Astrocyte of the hippocampus (primary cell): ENCODE measurements around the gene GRK6.

Experiments
- DNase-seq: peaks from one replicate; pipeline ENCODE4 v3.0.0; 2011; ENCODE audit warnings: low read depth, low spot score

The GRK6 gene

DNA sequence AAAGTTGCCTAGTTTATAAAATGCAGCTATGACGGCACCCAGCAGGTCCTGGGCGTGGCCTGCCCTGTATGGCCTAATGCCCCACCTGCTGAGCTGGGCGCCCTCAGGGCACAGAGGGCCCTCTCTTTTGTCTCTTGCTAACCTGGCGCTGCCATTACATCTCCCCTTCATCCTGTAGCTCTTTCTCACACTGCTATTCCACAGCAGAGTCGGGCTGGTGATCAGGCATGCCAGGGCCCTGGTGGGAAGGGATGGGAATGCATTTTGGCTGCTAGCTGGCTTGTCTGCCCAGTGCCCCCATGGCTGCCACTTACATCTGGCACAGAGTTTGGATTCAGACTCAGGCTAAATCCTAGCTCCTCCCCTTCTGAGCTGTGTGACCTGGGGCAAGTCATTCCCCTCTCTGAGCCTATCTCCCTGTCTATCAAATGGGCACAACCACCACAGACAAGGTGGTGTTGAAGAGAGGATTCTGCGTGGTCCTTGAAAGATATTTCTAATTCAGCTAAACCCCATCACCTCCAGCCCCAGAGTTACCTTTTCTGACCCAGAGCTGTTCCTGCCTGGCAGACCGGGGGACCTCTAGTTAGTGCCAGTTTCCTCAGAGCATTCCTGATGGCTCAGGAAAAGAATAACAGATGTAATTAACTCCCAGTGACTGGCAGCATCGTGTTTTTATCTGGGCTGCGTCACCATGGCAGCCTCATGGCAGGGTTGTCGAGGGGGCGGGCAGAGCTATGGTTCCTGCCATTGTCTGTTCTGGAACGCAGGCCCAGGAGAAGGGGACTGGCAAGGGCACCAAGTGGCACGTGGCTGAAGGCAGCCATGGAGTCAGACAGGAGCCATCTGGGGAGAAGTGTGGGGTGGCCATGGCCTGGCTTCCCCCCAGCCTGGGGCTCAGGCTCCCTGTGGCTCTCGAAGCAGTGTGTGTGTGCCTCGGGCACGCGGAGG, 26.5 kb downstream of the GRK6 start:
- DNase-seq = peak; percentile 63

DNA sequence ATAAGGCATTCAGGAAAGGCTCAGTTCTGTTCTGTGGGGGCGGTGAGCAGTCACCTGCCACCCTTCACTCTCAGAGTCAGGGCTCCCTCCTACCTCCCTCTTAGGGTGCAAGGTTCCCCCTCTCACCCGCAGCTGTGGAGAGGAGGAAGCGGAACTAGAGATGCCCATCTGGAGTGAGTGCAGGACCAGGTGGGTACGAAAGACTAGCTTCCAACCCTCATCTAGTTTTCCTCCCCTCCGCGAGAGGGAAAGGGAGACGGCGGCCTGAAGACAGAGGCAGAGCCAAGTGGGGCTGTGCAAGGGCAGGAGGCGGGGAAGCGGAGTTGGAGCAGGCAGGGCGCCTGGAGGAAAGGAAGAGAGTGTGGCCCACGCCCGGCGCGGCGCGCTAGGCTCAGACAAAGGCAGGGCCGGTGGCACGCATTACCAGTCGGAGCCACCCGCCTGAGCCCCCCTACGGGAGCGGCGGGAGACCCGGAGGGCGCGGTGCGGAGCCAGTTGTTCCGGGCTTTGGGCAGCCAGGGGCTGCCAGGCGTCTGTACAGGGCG, 27.4 kb downstream of the GRK6 start:
- peak; percentile 66 for DNase-seq

DNA sequence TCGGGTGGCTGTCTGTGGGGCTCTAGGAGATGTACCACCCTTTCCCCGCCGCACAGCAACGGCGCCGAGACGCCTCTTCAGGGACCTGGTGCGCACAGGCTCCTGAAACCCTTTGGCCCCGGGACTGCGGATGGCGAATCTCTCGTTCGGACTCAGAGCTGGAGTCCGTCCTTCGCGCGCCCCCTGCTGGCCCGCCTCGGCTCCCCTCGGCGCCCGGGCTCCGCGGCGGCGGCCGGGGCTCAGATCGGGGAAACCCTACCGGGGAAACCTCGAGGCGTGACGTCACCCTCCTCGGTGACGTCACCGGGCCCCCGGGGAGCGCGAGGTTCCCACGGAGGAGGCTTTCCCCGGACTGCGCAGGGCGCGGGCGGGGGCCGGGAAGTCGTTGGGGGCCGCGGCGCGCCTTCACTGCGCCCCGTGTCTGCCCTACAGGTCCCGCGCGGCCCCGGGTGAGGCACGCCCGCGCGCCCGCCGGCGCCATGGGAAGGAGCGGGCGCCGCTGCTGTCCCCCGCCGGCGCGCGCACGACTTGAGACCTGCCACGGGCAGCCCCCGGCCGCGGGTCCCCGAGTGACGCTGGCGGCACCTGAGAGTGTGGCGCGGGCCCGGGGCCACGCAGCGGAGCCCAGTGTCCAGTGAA, 28.0 kb downstream of the GRK6 start:
- peak; percentile 98 for DNase-seq

DNA sequence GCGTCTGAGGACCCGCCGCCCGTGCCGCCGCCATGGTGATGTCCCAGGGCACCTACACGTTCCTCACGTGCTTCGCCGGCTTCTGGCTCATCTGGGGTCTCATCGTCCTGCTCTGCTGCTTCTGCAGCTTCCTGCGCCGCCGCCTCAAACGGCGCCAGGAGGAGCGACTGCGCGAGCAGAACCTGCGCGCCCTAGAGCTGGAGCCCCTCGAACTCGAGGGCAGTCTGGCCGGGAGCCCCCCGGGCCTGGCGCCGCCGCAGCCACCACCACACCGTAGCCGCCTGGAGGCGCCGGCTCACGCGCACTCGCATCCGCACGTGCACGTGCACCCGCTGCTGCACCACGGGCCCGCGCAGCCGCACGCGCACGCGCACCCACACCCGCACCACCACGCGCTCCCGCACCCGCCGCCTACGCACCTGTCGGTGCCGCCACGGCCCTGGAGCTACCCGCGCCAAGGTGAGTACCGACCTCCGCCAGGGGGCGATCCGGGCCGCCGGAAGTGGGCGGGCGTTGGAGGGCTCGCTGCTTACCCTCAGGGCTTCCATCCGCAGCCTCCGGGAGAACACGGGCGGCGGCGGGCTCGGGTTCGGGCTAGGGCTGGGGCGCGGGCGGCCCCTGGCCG, 28.7 kb downstream of the GRK6 start:
- DNase-seq = peak; percentile 90

DNA sequence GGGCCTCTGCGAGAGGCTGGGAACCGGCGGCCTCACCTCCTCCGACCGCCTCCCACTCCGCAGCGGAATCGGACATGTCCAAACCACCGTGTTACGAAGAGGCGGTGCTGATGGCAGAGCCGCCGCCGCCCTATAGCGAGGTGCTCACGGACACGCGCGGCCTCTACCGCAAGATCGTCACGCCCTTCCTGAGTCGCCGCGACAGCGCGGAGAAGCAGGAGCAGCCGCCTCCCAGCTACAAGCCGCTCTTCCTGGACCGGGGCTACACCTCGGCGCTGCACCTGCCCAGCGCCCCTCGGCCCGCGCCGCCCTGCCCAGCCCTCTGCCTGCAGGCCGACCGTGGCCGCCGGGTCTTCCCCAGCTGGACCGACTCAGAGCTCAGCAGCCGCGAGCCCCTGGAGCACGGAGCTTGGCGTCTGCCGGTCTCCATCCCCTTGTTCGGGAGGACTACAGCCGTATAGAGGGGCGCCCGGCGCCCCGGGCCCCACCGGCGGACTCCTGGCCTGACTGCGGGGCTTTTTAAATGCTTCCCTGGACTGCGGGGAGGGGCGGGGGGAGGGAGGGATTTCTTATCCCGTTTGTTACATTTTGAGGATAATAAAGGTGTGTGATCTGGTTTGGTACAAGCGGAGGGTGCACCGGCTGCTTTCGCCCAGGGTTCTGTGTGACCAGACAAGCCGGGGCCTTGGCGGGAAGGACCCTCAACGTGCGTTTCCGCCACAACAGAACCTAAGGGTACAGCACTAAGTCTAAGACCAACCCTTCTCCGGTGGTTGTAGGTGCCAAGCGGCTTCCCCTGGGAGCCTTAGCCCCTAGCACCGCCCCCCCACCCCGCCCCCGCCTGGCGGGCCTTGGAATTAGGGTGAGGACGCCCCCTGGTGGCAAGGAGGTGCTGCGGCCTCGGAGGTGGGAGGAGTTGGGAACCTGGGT, 29.4 kb downstream of the GRK6 start:
- peak; percentile 96 for DNase-seq

DNA sequence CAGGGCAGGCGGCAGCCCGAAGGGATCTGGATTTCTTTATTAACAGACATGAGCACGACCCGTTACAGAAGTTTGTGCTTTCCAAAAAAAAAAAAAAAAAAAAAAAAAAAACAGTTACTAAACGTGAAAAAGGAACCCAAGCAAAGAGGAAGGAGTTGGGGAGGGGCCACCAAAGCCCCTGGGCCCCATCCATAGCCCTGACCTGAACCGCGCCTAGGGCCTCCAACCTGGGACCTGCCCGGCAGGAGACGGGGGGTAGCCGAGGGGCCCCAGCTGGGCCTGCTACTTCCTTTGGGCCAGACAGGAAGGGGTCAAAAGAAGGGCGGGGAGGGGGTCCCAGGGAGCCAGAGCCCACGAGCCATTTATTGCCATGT, 30.1 kb downstream of the GRK6 start:
- DNase-seq = no peak

DNA sequence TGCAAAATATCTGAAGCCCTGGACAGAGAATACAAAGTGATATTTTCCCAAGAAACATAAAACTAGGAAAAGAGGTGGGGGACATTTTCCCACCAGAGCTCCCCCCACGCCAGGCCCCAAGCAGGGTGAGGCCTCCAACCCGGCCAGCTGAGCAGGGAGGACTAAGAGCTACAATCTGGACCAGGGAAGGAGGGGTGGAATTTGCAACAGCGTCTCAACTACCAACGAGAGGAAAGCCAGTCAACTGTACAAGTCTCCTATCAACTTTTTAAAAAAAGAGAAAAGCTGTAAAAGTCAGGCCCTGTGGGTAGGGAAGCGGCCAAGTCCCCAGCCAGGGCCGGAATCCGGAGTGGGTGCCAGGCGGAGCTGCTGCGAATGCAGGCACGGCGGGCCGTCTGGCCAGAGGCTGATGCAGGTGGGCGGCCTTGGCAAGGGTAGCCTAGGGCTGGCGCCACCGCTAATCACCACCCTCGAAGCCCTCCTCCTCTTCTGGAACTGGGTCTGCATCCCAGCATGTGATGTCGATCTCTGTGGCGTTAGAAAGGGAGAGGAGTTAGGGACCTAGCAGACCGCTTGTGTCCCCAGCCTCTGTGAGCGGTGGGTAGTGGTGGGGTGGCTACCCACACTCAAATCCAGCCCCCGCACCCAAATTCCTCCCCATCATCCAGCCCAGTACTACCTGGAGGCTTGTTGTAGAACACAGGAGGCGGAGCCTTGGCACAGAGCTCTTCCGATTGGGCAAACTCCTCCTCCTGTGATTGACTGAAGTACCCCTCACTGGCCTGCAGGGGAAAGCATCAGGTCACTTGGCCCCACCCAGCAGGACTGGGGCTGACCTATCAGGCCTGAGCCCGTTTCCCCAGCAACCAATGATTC, 30.7 kb downstream of the GRK6 start:
- DNase-seq = peak; percentile 98

DNA sequence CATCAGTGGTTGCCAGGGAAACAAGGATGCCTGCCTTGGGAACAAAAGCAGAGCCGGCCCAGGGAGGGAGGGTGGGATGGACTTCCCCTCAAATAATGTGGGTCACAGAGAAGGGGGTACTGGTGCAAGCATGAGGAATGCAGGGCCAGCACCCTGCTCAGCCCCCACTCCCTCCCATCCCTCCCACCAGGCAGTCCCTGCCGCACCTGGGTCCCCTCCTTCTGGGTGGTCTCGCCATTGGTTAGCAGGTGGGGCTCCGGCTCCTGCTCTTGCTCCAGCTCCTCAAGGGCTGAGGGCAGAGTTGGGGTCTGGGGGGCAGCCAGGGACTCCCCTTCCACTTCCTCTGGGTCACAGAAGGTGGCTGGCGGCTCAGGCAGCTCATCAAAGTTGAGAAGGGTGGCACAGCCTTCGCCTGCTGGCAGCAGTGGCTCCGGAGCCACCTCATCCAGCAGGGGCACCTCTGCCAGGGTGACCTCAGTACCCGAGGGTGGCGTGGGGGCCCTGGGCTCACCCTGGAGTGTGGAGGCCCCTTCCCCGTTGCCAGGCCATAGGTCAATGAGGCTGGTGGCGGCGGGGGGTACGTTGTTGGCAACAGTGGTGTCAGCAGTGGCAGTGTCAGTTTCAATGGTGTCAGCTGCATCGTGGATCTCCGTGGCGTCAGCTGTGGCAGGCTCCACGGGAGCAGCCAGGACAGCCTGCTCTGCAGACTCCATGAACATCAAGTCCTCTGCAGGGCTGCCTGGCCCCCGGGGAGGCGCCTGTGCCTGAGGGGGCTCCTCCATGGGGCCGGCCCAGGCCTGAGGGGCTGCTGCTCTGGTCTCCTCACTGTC, 31.6 kb downstream of the GRK6 start:
- no peak for DNase-seq

DNA sequence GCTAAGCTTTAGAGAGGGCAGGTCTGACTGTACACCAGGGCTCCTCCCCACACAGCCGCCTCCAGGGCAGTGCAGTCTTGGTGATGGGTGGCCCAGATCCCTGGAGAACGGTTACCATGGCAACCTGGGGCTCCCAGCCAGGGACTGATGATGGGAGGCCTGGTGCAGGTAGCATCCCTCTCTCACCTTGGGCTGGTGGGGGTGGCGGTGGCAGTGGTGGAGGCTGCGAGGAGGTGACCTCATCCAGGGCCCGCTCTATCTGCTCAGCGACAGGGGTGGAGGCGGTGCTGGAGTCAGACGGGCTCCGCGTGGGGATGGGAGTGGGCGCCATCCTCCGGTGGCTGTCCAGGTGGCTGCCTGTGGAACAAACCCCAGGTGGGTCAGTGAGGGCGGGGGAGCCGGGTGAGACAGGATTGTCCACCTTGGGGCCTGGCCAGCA, 32.5 kb downstream of the GRK6 start:
- DNase-seq = peak; percentile 55

DNA sequence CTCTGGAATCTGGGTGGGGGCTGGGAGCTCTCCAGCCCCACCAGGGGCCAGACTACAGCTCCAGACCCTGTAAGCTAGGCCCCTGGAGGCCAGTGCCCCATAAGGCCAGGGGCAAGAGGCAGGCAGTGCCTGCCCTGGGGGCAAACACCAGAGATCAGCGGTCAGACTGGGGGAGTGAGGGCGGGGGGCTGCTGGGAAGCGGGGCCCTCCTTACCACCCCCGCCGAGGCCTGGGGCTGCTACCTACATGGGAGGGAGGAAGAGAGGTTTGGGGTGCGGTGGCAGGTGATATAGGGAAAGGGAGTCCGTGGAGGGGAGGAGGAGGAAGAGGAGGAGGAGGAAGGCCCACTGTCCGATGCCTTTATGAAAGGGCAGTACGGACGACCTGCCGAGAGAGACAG, 32.9 kb downstream of the GRK6 start:
- no peak for DNase-seq

DNA sequence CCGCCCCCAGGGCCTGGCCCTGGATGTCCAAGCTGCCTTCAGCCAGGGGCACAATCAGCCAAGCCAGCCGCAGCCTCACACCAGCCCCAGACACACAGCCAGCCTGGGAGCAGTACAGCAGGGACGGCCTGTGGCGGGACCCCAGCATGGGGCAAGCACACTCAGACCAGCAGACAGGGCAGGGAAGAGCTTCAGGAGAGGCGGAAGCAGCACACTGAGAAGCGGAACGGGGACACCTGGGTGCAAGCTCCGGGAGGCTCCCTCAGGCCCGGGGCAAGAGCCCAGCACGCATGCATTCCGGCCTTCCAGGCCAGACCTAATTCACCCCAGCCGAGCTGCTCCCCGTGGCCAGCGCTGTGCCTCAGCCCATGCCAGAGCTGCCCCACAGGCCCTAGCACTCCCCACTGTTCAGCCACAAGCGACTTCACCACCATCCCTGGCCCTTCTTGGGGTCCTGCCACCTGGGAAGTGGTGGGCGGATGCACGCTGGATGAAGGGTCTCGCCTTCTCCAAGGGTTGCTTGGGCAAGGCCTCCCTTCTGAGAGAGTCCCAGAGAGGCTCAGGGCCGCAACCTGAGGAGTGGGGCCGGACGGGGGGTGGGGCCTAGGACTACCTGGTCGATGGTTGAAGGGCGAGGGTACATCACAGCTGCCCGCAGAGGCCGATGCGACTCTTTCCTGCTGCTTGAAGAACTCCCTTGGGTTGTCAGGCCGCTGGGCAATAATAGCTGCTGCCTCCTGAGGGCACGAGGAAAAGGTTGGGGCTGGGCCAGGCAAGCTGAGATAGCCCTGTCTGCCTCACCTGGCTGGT, 33.5 kb downstream of the GRK6 start:
- DNase-seq = no peak

DNA sequence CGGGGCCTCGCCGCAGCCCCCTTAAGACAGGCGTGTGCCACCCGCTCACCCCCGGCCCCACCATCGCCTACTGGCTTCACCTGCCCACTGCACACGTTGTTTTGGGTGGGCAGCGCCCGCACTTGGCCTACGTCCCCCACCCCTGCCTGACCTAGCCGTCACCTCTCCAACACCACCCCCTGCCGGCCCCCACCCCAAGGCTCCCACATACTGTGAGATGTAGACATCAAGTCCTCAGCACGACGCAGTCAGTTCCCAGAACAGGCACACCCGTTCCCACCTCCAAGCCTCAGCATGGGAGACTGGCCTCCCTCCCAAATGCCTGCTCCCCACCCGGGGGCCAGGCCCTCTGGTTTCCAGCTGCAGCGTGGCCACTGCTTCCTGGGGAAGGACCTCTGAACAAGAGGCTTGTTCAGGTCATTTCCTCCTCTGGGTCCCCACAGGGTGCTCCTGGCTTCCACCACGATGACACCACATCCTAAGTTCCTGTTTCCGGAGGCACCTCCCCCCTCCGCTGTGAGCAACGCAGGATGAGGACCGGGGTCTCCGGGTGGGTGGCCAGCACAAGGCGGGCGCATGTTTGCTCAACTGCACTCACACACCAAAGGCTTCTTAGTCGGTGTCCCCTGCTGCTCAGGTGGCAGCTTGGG, 35.7 kb downstream of the GRK6 start:
- no peak for DNase-seq

DNA sequence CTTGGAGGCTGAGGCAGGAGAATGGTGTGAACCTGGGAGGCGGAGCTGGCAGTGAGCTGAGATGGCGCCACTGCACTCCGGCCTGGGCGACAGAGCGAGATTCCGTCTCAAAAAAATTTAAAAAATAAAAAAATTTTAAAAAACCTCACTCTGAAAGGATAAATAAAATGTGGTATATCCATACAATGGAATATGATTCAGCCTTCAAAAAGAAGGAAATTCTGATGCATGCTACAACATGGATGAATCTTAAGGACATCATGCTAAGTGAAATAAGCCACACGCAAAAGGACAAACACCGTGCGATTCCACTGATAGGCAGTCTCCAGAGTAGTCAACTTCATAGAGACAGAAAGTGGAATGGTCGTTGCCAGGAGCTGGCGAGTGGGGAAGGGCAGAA, 38.6 kb downstream of the GRK6 start:
- no peak for DNase-seq

DNA sequence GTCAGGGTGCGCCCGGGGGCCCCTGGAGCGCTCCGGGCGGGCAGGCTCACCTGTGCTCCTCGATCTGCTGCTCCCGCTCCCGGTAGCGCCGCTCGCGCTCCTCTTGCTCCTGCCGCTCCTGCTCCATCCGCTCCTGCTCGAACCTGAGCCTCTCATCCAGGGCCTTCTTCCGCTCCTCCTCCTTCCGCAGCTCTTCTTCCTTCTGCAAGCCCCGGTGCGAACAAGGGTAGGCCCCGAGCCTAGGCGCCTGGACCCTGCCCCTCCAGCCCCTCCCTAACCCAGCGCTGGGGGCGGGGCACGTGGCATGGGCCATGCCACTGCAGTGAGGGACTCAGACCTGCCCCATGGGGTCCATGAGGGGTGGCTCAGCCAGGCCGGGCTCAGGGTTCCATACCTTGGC, 40.4 kb downstream of the GRK6 start:
- no peak for DNase-seq

DNA sequence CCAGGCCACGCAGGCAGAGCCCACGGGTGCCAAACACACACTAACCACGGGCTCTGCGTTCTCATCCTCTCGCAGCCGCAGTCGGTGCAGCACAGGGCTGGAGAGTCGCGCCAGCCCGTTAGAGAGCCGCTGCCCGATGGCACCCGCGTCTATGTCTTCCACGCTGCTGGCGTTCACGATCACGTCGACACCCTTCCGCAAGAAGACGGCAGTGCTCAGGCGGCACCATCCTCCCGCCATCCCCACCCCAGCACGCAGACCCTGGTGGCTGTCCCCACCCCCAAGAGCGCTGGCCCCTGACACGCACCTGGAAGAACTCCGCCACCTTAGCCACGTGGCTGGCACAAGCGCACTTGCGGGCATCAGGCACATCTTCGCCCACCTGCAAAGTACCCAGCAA, 41.0 kb downstream of the GRK6 start:
- no peak for DNase-seq

DNA sequence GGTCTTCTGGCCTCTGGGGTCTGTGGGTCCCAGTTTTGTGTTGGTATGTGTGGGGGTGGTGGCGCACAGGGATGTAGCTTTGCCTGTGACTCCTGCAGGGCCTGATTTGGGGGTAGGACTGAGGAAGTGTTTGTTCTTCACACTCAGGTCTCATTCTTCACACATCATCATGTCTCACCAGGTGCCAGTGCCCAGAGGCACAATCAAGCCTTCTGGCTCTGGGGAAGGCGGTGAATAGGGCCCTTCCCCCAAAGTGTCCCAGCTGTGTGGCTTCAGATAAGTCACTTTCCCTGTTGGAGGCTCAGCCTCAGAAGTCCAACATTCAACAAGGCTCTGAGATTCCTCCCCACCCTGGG, 41.8 kb downstream of the GRK6 start:
- DNase-seq = no peak

DNA sequence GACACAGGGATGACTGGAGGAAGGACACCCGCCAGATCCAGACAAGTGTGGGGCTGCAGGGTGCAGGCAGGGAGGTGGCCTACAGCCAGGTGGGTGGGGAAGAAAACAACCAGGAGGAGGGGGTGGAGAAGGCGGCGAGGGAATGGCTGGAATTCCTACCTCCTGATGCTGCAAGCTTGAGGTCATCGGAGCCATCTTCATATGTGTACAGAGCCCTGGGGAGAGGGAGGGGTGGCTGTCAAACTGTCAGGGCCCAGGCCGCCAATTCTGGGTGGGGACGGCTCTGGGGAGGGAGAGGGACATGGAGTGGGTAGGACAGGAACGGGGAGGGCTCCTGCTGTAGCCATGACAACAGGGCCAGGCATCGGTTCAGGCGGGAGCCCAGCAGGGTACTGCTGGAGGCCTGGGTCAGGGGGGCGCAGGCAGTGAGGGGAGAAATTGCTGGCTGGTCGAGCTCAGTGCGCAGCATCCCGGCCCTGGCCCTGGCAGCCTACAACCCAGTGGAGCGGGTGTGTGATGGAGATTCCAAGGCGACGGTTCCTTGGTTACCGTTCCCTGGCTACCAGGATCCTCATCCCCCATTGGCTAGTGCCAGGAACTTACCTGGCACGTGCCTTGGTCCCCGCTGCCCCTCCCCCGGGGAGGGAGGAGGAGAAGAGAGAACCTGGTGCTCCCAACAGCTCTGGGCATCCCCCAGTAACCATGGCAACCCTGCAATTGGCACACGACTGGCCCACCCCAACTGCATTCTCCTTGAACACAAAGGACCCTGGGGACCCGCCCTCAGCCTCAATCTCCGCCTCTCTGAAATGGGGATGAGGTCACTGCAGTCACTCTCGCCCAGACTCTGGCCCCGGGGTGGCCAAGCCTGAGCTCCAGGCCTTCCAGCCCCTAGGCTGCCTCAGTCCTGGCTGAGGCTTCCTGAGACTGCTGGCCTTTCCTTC, 42.5 kb downstream of the GRK6 start:
- peak; percentile 81 for DNase-seq
